ENCODE results near the gene JAKMIP3. TPM values are rescaled to one million over a fixed set of nuclear protein-coding genes. Genes with fewer than 3 reads are reported as not detected.

The JAKMIP3 gene
- polyA plus RNA-seq, 1 experiment: 0.19 TPM

GRCh38 chr10:132036153-132036886 is 29.4 kb upstream of the JAKMIP3 start:
- Histone ChIP-seq H3K4me3 (ENCODE audit: low read depth, low read length) (peak overlapping the region; percentile 25), H3K27me3 (ENCODE audit: control insufficient read depth, insufficient read depth, low read length) (peaks cover 63% of the 10 kb centered on the region), H3K27ac (ENCODE audit: low read depth, low read length) (no peak overlapping the region), H3K9me3 (ENCODE audit: control insufficient read depth, insufficient read depth, low read length) (no peaks in the 10 kb centered on the region)
- ChIA-PET CTCF (interaction anchor here (1.6 kb wide), 1 partner anchor 13 kb away, joined by 9 read pairs; no protein-coding TSS in a partner anchor), POLR2A (no interaction called here)
- no peak for DNase-seq (ENCODE audit: low read depth, low spot score)
- TF ChIP-seq, protein P1, sequence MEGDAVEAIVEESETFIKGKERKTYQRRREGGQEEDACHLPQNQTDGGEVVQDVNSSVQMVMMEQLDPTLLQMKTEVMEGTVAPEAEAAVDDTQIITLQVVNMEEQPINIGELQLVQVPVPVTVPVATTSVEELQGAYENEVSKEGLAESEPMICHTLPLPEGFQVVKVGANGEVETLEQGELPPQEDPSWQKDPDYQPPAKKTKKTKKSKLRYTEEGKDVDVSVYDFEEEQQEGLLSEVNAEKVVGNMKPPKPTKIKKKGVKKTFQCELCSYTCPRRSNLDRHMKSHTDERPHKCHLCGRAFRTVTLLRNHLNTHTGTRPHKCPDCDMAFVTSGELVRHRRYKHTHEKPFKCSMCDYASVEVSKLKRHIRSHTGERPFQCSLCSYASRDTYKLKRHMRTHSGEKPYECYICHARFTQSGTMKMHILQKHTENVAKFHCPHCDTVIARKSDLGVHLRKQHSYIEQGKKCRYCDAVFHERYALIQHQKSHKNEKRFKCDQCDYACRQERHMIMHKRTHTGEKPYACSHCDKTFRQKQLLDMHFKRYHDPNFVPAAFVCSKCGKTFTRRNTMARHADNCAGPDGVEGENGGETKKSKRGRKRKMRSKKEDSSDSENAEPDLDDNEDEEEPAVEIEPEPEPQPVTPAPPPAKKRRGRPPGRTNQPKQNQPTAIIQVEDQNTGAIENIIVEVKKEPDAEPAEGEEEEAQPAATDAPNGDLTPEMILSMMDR (IDR thresholded peaks at IDR 0.05; ENCODE audit: low read depth, low read length): no peak

GRCh38 chr10:132036887-132037675 is 28.7 kb upstream of the JAKMIP3 start:
- CTCF ChIA-PET: no interaction called here
- TF ChIP-seq, protein P1 (IDR thresholded peaks at IDR 0.05; ENCODE audit: low read depth, low read length): no peak
- peaks cover 62% of the 10 kb centered on the region for H3K27me3 ChIP-seq (ENCODE audit: control insufficient read depth, insufficient read depth, low read length)
- POLR2A ChIA-PET: no interaction called here
- no peaks in the 10 kb centered on the region for H3K9me3 ChIP-seq (ENCODE audit: control insufficient read depth, insufficient read depth, low read length)
- DNase-seq (ENCODE audit: low read depth, low spot score): no peak
- H3K27ac ChIP-seq (ENCODE audit: low read depth, low read length): no peak overlapping the region
- H3K4me3 ChIP-seq (ENCODE audit: low read depth, low read length): no peak overlapping the region

DNA sequence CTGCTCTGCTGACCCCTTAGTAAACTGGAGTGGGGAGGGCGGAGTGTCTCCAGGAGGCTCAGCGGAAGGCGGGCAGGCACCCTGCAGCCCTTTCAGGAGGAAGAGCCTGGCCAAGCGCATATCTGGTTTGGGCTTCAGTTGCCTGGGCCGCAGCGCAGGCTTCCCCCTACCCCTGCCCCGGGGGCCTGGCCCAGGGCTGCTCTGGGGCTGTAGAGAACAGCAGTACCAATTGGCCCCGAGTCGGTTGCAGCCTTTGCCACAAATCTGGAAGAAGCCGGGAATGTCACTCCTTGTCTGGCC is 28.1 kb upstream of the JAKMIP3 start:
- Histone ChIP-seq H3K27ac (ENCODE audit: low read depth, low read length) (no peak overlapping the region), H3K27me3 (ENCODE audit: control insufficient read depth, insufficient read depth, low read length) (peaks cover 65% of the 10 kb centered on the region), H3K9me3 (ENCODE audit: control insufficient read depth, insufficient read depth, low read length) (no peaks in the 10 kb centered on the region), H3K4me3 (ENCODE audit: low read depth, low read length) (no peak overlapping the region)
- CTCF ChIA-PET: interaction anchor here (1.1 kb wide), 1 partner anchor 15 kb away, joined by 4 read pairs; no protein-coding TSS in a partner anchor
- DNase-seq (ENCODE audit: low read depth, low spot score): no peak
- TF ChIP-seq, protein P1 (IDR thresholded peaks at IDR 0.05; ENCODE audit: low read depth, low read length): no peak
- POLR2A ChIA-PET: no interaction called here

- no peaks in the 10 kb centered on the region; the same call in 1 of the 2 replicates for H3K9me3 ChIP-seq (ENCODE audit: control insufficient read depth, insufficient read depth, low read length)
- DNase-seq (ENCODE audit: low read depth, low spot score): no peak
- no peak overlapping the region for H3K4me3 ChIP-seq (ENCODE audit: low read depth, low read length)
- no peak overlapping the region for H3K27ac ChIP-seq (ENCODE audit: low read depth, low read length)
- ChIA-PET CTCF (interaction anchor here (0.6 to 2.2 kb wide), 2 partner anchors 17 to 1850 kb away, joined by 3 to 14 read pairs; no protein-coding TSS in a partner anchor), POLR2A (no interaction called here)
- H3K27me3 ChIP-seq (ENCODE audit: control insufficient read depth, insufficient read depth, low read length): peaks cover 62% of the 10 kb centered on the region
- TF ChIP-seq, protein P1 (IDR thresholded peaks at IDR 0.05; ENCODE audit: low read depth, low read length): no peak
Observed at GRCh38 chr10:132039371-132039770, 26.4 kb upstream of the JAKMIP3 start.

DNA sequence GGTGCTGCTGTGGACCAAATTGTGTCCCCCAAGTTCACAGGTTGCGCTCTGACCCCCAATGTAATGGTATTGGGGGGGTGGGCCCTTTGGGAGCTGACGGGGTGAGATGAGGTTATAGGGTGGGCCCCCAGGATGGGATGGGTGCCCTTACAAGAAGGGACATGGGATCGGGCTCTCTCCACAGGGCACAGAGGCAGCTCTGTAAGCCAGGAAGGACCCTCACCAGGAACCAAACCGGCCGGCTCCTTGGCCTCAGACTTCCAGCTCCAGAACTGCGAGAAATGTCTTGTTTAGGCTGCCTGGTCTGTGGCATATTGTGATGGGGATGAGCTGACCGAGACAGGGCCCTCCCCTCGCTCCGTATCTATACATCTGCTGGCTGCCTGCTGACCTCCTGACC is 25.7 kb upstream of the JAKMIP3 start:
- no peak overlapping the region for H3K4me3 ChIP-seq (ENCODE audit: low read depth, low read length)
- ChIA-PET POLR2A (no interaction called here), CTCF (interaction anchor here (0.6 to 2.2 kb wide), 4 partner anchors 9 to 1850 kb away, joined by 3 to 14 read pairs (median 4); no protein-coding TSS in a partner anchor)
- TF ChIP-seq, protein P1 (IDR thresholded peaks at IDR 0.05; ENCODE audit: low read depth, low read length): no peak
- DNase-seq (ENCODE audit: low read depth, low spot score): no peak
- H3K27ac ChIP-seq (ENCODE audit: low read depth, low read length): no peak overlapping the region
- H3K9me3 ChIP-seq (ENCODE audit: control insufficient read depth, insufficient read depth, low read length): no peaks in the 10 kb centered on the region; the same call in 1 of the 2 replicates
- H3K27me3 ChIP-seq (ENCODE audit: control insufficient read depth, insufficient read depth, low read length): peaks cover 59% of the 10 kb centered on the region
